H1 (cell line): ENCODE results near the gene RRN3. TPM values are rescaled to one million over a fixed set of nuclear protein-coding genes. Genes with fewer than 3 reads are reported as not detected.
"Not testable (repeated sequence)": the region's sequence is repeated elsewhere in the genome, so short reads cannot be mapped to it uniquely, and the experiment has no call there.

Experiments used
- CTCF ChIA-PET: fragments of 300-600 bp; sonication (Branson Sonifier 250); formaldehyde crosslinking; loops from one replicate; lab custom pipeline; 2021; ENCODE audit not compliant: partially characterized antibody; lab: Charles Lee
- POLR2A ChIA-PET: fragments of 300-600 bp; sonication (Branson Sonifier 250); formaldehyde crosslinking; loops from one replicate; lab custom pipeline; 2021; ENCODE audit warnings: inconsistent platforms; ENCODE audit not compliant: partially characterized antibody; lab: Charles Lee
- DNase-seq, 2 experiments: peaks; one replicate each; pipeline versions ENCODE4 v3.0.0 to v3.0.0-alpha.2; 2010 to 2022; ENCODE audit warnings: low spot score in 2 of 2, low read depth in 1 of 2, mixed read lengths in 1 of 2
- FAIRE-seq: peaks from 2 replicates; lab custom pipeline; 2011; peaks lifted over from hg19 to GRCh38; lab: Jason Lieb, UNC
- H2AFZ ChIP-seq: 2 replicates; pipeline ENCODE4 v1.8.1; 2012; ENCODE audit warnings: low read length, inconsistent platforms
- H2AK5ac ChIP-seq: 2 replicates; pipeline ENCODE4 v1.6.1; 2013; ENCODE audit warnings: low read depth, low read length
- H2BK120ac ChIP-seq: replicated peaks from 2 replicates; pipeline ENCODE3; 2013; ENCODE audit warnings: low read depth, low read length, inconsistent platforms
- H2BK12ac ChIP-seq: 2 replicates; pipeline ENCODE4 v1.6.1; 2013; ENCODE audit warnings: low read depth, low read length
- H2BK15ac ChIP-seq: 2 replicates; pipeline ENCODE4 v1.6.1; 2013; ENCODE audit warnings: low read length
- H2BK20ac ChIP-seq: 2 replicates; pipeline ENCODE4 v1.6.1; 2013; ENCODE audit warnings: low read length
- H2BK5ac ChIP-seq: 2 replicates; pipeline ENCODE4 v1.6.1; 2013; ENCODE audit warnings: low read depth, low read length
- H3K14ac ChIP-seq: 2 replicates; pipeline ENCODE4 v1.6.1; 2013; ENCODE audit warnings: inconsistent platforms; ENCODE audit not compliant: insufficient read length
- H3K18ac ChIP-seq: 2 replicates; pipeline ENCODE4 v1.6.1; 2013; ENCODE audit warnings: low read length; ENCODE audit errors: extremely low read depth
- H3K23ac ChIP-seq: 2 replicates; pipeline ENCODE4 v1.6.1; 2013; ENCODE audit warnings: inconsistent platforms; ENCODE audit not compliant: insufficient read length
- H3K23me2 ChIP-seq: 2 replicates; pipeline ENCODE4 v1.6.1; 2013; ENCODE audit warnings: low read depth, low read length
- H3K27ac ChIP-seq: 2 replicates; pipeline ENCODE4 v1.6.1; 2011; ENCODE audit warnings: low read depth, low read length, inconsistent platforms
- H3K27me3 ChIP-seq, 4 experiments: replicated peaks in 1 of 4; 1 replicate in 1 of 4; 2 replicates in 3 of 4; pipeline versions ENCODE4 v1.6.1 to v1.8.1; 2011 to 2013; ENCODE audit warnings: low read length in 3 of 4, mild to moderate bottlenecking in 3 of 4, inconsistent platforms in 2 of 4, mixed read lengths in 2 of 4, moderate library complexity in 1 of 4; ENCODE audit not compliant: control insufficient read depth in 3 of 4, insufficient read depth in 3 of 4; ENCODE audit errors: extremely low read depth in 1 of 4
- H3K36me3 ChIP-seq, 4 experiments: 2 replicates each; pipeline versions ENCODE4 v1.6.1 to v1.8.1; 2011 to 2013; ENCODE audit warnings: mild to moderate bottlenecking in 4 of 4, low read length in 3 of 4, moderate library complexity in 2 of 4, control low read depth in 1 of 4, inconsistent platforms in 1 of 4; ENCODE audit not compliant: insufficient read depth in 4 of 4, control insufficient read depth in 2 of 4
- H3K4ac ChIP-seq: replicated peaks from 2 replicates; pipeline ENCODE3; 2013; ENCODE audit warnings: low read length, low read depth, mixed read lengths, inconsistent platforms; ENCODE audit not compliant: insufficient read length
- H3K4me1 ChIP-seq, 4 experiments: replicated peaks in 1 of 4; 1 replicate in 1 of 4; 2 replicates in 3 of 4; pipeline versions ENCODE4 v1.6.1 to v1.8.1; 2011 to 2013; ENCODE audit warnings: low read length in 3 of 4, inconsistent platforms in 2 of 4, mixed read lengths in 1 of 4; ENCODE audit not compliant: insufficient read depth in 4 of 4, control insufficient read depth in 3 of 4
- H3K4me2 ChIP-seq, 2 experiments: 2 replicates each; pipeline versions ENCODE4 v1.6.1 to v1.8.1; 2011 to 2013; ENCODE audit warnings: low read depth in 2 of 2, low read length in 2 of 2, control low read depth in 1 of 2, inconsistent platforms in 1 of 2, mild to moderate bottlenecking in 1 of 2; ENCODE audit not compliant: insufficient read depth in 1 of 2
- H3K4me3 ChIP-seq, 4 experiments: fragments of 200-600, 300-600 bp in 1 of 4; sonication (generic), shearing (Covaris generic), sonication (Bioruptor Twin) in 1 of 4; 2 replicates each; pipeline versions ENCODE4 v1.5.1 to v1.8.1; 2011 to 2016; ENCODE audit warnings: low read length in 4 of 4, low read depth in 3 of 4, control low read depth in 2 of 4, inconsistent platforms in 2 of 4, mild to moderate bottlenecking in 2 of 4, mixed read lengths in 1 of 4, moderate library complexity in 1 of 4; ENCODE audit not compliant: insufficient read depth in 2 of 4; ENCODE audit errors: extremely low read depth in 1 of 4
- H3K56ac ChIP-seq: replicated peaks from 2 replicates; pipeline ENCODE3; 2013; ENCODE audit warnings: low read depth, mild to moderate bottlenecking, mixed read lengths, low read length, inconsistent platforms; ENCODE audit not compliant: insufficient read length
- H3K79me1 ChIP-seq: 2 replicates; pipeline ENCODE4 v1.6.1; 2013; ENCODE audit warnings: low read depth, low read length, control low read depth
- H3K79me2 ChIP-seq, 2 experiments: 2 replicates each; pipeline versions ENCODE4 v1.6.1 to v1.8.1; 2012 to 2013; ENCODE audit warnings: low read length in 2 of 2, mild to moderate bottlenecking in 2 of 2, inconsistent platforms in 1 of 2; ENCODE audit not compliant: insufficient read depth in 2 of 2, control insufficient read depth in 1 of 2
- H3K9ac ChIP-seq, 4 experiments: replicated peaks in 1 of 4; 1 replicate in 1 of 4; 2 replicates in 3 of 4; pipeline versions ENCODE4 v1.6.1 to v1.8.1; 2011 to 2013; ENCODE audit warnings: low read depth in 3 of 4, low read length in 3 of 4, control low read depth in 2 of 4, mild to moderate bottlenecking in 2 of 4, moderate library complexity in 2 of 4, inconsistent platforms in 1 of 4; ENCODE audit errors: extremely low read depth in 1 of 4
- H3K9me3 ChIP-seq, 2 experiments: 2 replicates each; pipeline versions ENCODE4 v1.6.1 to v1.8.1; 2012 to 2013; ENCODE audit warnings: mild to moderate bottlenecking in 2 of 2, moderate library complexity in 2 of 2, control low read depth in 1 of 2, inconsistent platforms in 1 of 2, low read depth in 1 of 2, low read length in 1 of 2, mixed read lengths in 1 of 2; ENCODE audit not compliant: insufficient read depth in 2 of 2
- H4K20me1 ChIP-seq, 2 experiments: replicated peaks in 1 of 2; 2 replicates each; pipeline versions ENCODE3 to v1.8.1; 2011 to 2013; ENCODE audit warnings: inconsistent platforms in 2 of 2, low read length in 2 of 2, mild to moderate bottlenecking in 1 of 2; ENCODE audit not compliant: insufficient read depth in 2 of 2, control insufficient read depth in 1 of 2
- H4K5ac ChIP-seq: 2 replicates; pipeline ENCODE4 v1.6.1; 2013; ENCODE audit warnings: low read length, low read depth, mixed read lengths, inconsistent platforms; ENCODE audit not compliant: insufficient read length
- H4K8ac ChIP-seq: 2 replicates; pipeline ENCODE4 v1.8.0; 2013; ENCODE audit warnings: mild to moderate bottlenecking, moderate library complexity, low read length, inconsistent platforms; ENCODE audit not compliant: insufficient read depth; ENCODE audit errors: extremely low read depth
- H4K91ac ChIP-seq: replicated peaks from 2 replicates; pipeline ENCODE3; 2013; ENCODE audit warnings: low read length, mixed read lengths, inconsistent platforms; ENCODE audit not compliant: insufficient read length
- WGBS, 2 experiments: shearing (Covaris generic) in 1 of 2; methylation state at CpG; one replicate each; pipeline versions ENCODE4 v1.1.6 to v1.1.7; 2013 to 2015; ENCODE audit warnings: low lambda C conversion rate in 2 of 2, mixed read lengths in 2 of 2, inconsistent platforms in 1 of 2, low coverage in 1 of 2, missing lambda C conversion rate in 1 of 2; ENCODE audit not compliant: insufficient replicate concordance in 2 of 2, insufficient coverage in 1 of 2, insufficient read length in 1 of 2; ENCODE audit errors: extremely low coverage in 1 of 2, missing lambda C conversion rate in 1 of 2; 5-methylcytosine and 5-hydroxymethylcytosine counted together
- polyA plus RNA-seq, 7 experiments: library from polyadenylated mRNA; depleted of rRNA in 3 of 7; stranded (reverse) in 5 of 7; unstranded in 2 of 7; fragments of >200 nt in 5 of 7; fragments of 200-250 nt in 2 of 7; gene quantifications; 1 replicate in 5 of 7; 2 replicates in 1 of 7; 4 replicates in 1 of 7; pipeline versions ENCODE4 v1.2.1 to v1.2.3, GENCODE V29; 2011 to 2013; ENCODE audit warnings: missing spikeins in 2 of 7, mixed read lengths in 2 of 7
- total RNA-seq: library from RNA; stranded (reverse); fragmentation: NEBNext Ultra II Directional; extraction: Animal tissue kit (Norgen Biotek cat#: 25700); gene quantifications from 2 replicates; pipeline ENCODE4 v1.2.1, GENCODE V29; 2021

RRN3 gene
- total and polyA plus RNA-seq, 2 of the 8 experiments (the other 6 are each of a cell fraction or from before 2014, with no cell fraction given), result 15.1 to 26.0 TPM

DNA sequence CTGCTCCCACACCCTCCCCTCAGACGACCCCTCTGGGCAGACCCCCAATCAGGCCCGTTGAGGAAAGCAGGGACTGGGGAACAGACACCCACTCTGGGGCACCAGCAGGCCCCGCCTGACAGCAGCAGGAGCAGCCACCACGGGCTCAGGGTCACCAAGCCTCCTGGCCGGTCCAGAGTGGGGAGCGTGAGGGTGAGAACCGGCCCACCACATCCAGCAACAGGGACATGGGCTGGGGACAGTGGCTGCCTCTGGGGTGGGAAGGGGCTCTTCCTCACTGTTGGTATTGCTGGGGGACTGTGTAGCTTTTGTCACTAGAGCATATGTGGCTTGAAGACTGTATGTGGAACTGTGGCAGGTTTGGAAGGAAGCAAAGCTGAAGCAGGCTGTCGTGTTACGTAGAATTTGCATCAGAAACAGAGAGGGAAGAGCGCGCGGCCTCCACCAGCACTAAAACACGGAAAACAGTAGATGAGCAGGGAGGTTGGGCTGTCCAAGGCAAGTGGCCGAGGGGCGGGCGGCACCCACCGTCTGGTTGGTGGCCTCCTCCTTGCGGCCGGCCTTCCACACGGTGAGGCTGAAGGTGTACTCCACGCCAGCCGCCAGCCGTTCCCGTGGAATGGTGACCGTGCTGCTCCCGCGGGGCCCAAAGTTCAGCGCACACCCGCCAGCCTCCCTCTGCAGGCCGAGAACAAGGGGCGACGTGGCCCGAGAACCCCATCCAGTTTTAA is 40.8 kb upstream of the RRN3 start:
- H3K14ac ChIP-seq, H3K4me3 ChIP-seq, H3K18ac ChIP-seq, H4K8ac ChIP-seq, FAIRE-seq, H3K4me2 ChIP-seq, H3K79me1 ChIP-seq, H2BK5ac ChIP-seq, H2AFZ ChIP-seq, H3K23ac ChIP-seq, H2BK20ac ChIP-seq, H3K27ac ChIP-seq, H4K5ac ChIP-seq, POLR2A ChIA-PET, H3K79me2 ChIP-seq, H3K9ac ChIP-seq, H2BK120ac ChIP-seq, H4K91ac ChIP-seq, H2BK12ac ChIP-seq, H3K9me3 ChIP-seq, H4K20me1 ChIP-seq, DNase-seq, H3K23me2 ChIP-seq, CTCF ChIA-PET, H3K27me3 ChIP-seq, H3K4ac ChIP-seq, H3K56ac ChIP-seq, H2AK5ac ChIP-seq, H3K4me1 ChIP-seq, H2BK15ac ChIP-seq: not testable (repeated sequence)
- peaks cover 0 to 25% (median 3%) of the 10 kb centered on the region in 4 experiments; a peak in 2 of 8 replicates for H3K36me3 ChIP-seq
- 91% methylated on average over 7 of the region's 33 CpGs; no CpG with 5 or more reads in 1 of the 2 experiments for WGBS, 2 experiments

DNA sequence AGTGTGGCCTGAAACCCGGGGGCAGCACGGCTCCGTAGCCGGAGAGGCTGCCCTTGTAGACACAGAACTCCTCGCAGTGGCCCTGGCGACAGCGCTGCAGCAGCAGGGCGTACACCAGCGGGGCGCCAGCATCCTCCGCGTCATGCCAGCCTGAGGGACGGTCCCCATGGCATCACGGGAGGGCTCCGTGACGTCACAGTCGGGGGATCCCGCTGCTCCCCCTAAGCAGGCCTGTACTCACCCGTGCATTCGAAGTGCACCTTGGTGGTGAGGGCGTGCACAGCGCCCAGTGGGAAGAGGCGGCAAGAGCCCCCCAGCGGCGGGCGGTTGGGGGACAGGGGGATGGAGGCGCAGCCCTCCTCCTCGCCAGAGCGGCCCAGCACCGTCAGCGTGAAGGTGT is 39.5 kb upstream of the RRN3 start:
- H2BK12ac ChIP-seq, H3K79me2 ChIP-seq, H3K27me3 ChIP-seq, H2BK20ac ChIP-seq, H3K4ac ChIP-seq, H3K14ac ChIP-seq, H4K8ac ChIP-seq, H2AK5ac ChIP-seq, CTCF ChIA-PET, FAIRE-seq, H4K91ac ChIP-seq, H3K23ac ChIP-seq, H4K5ac ChIP-seq, H3K4me3 ChIP-seq, H3K9ac ChIP-seq, H4K20me1 ChIP-seq, H3K4me2 ChIP-seq, H3K23me2 ChIP-seq, H2BK120ac ChIP-seq, POLR2A ChIA-PET, DNase-seq, H3K4me1 ChIP-seq, H2BK5ac ChIP-seq, H2BK15ac ChIP-seq, H2AFZ ChIP-seq, H3K27ac ChIP-seq, H3K18ac ChIP-seq, H3K56ac ChIP-seq, H3K9me3 ChIP-seq, H3K79me1 ChIP-seq: not testable (repeated sequence)
- 97% methylated on average over 13 of the region's 31 CpGs; no CpG with 5 or more reads in 1 of the 2 experiments for WGBS, 2 experiments
- H3K36me3 ChIP-seq, result peaks cover 0 to 25% (median 3%) of the 10 kb centered on the region in 4 experiments; a peak in 2 of 8 replicates
